GM15510 (cell line): ENCODE measurements around the gene OBSCN.

Experiments
- POLR2A ChIP-seq: IDR thresholded peaks from 3 replicates; pipeline ENCODE4 v1.6.1; 2011; ENCODE audit warnings: borderline replicate concordance; ENCODE audit not compliant: insufficient read length; ENCODE audit errors: extremely low read depth

Gene OBSCN

DNA sequence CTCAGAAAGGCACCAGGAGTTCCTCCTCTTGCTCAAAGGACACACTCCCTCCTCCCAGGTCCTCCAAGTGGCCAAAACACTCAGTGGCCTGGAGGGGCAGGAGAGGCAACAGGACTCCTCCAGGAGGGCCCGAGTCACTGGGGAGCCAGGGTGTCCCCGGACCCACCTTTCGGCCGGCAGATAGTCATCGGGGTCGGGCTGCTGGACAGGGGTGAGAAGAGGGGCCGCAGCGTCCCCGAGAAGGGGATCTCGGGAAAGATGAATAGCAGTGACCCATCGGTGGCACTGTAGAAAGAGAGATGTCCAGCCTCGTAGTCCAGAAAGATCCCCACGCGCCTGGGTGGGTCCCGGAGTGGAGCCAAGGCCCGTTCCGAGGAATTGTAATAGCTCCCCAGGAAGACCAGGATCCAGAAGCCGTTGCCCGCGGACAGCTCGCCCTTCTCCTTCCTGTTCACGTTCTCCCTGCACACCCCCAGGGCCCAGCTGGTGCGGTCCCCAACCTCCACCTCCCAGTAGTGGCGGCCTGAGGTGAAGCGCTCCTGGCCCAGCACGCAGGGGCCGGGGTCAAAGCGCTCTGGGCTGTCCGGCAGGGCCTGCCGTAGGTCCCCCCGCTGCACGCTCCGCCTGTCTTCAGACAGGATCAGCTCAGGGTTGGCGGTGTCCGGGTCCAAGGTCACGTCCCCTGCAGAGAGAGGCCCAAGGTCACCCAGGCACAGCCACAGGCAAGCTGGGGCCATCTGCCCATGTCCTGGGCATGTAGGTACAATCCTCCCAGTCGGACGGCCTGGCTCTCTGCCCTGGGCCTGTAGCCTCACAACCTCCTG lies 186.9 kb downstream of the OBSCN start:
- no peak for TF ChIP-seq POLR2A

DNA sequence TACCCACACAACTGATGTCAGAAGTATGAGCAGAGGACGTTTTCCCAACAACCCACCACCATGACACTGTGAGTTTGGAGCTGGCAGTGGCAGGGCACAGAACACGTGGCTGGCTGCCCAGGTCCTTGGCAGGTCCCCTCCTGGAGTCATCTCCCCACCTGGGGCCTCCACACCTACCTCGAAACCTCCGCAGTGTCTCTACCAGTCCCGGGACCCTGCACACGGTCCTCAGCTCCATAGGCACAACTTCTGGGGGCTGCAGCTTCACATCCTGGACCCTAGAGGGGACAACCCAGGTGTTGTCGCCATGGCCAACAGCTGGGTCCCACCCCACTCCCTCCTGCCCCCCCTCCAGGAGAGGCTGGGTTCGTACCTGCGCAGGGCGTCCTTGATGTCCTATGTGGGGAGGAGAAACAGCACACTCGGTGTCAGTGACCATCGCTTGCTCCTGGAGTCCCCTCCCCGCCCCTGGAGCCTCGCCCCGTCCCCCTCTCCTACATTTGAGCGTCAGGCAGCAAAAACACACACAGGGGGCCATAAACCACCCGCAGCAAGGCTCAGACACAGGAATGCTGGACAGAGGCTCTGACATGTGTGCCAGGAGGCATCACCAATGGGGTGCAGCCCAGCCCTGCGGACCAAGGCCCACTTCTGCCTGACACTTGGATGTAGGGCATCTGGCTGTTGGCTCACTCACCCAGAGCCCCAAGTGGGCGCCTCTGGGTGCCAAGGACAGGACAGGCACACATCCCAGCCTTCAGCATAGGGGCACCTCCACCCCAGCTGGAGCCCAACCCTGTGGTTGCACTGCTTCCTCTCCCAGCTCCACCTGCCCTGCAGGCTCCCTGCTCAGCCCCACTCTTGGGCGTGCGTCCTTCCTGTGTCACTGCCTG lies 189.2 kb downstream of the OBSCN start:
- no peak for TF ChIP-seq POLR2A

DNA sequence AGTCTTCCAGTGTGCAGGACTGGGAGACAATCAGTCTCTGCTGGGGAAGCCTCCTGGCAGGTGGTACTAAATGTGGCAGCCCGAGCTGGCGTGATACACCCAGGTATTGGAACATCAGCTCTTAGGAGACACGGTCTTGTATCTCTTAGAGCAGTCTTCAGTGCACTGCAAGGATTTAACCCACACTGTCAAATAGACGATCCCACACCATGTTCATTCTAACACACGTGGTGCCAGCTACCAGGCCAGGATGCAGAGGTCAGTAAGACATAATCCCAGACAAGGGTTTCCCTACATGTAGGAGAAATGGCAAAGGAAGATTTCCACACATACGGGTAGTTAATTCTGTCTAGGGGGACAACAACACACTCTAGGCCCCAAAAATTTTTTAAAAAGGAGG lies 190.1 kb downstream of the OBSCN start:
- TF ChIP-seq POLR2A, result no peak

DNA sequence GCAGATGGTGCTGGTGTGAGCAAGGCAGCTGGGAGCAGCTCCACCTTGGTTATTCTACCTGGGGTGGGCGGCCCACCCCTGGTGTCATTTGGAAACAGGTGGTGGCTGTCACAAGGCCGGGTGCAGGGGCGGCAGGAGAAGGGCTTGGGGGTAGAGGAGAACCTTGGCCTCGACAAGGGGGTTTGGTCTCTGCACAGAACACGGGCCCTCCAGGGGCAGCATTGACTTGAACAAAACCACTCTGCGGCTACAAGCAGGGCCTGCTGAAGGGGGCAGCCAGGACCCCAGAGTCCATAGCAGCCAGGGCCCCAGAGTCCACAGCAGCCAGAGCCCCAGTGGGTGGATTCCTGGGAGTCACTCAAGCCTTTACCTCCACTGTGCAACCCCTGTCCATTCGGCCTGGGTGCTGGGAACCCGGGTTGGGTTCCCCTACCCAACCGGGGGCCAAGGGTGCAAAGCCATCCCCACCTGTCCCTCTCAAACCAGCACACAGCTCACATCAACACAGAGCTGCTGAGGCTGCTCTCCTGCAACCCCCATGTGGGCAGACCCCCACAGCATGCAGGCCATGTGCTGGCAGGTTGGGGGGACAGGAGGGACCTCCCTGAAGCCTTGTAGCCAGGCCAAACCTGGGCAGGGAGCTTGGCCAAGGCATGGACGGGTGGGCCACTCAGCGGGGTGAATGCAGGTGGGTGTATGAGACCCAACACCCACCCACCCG lies 191.1 kb downstream of the OBSCN start:
- no peak for TF ChIP-seq POLR2A

DNA sequence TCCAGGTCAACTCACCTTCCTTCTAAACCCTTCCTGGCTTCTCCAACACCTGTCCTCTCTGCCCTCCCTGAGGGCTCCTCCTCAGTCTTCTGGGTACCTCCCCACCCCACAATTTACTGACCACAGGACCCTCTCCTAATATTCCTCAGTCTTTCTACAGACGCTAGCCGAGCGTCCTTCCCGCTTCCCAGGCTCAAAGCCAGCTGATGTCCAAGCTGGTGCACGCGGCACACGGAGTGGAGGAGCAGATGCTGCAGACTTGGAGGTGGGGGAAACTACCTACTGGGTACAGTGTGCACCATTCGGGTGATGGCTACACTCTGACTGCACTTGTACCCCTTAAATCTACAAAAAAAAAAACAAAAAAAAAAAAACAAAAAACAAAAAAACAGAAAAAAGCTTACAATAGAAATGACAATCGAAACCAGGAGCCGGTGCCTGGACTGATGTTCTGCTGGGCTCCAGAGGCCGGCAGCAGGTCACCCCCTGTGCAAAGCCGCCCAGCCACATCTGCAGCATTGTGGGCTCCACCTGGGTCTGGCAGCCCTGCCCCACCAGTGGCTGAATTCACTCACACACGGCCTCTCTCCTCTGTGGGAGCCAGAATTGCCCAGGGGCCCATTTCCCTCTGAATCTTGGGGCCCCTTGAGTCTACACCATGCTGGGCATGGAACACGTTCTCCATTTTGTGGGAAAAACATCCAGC lies 191.8 kb downstream of the OBSCN start:
- no peak for TF ChIP-seq POLR2A

DNA sequence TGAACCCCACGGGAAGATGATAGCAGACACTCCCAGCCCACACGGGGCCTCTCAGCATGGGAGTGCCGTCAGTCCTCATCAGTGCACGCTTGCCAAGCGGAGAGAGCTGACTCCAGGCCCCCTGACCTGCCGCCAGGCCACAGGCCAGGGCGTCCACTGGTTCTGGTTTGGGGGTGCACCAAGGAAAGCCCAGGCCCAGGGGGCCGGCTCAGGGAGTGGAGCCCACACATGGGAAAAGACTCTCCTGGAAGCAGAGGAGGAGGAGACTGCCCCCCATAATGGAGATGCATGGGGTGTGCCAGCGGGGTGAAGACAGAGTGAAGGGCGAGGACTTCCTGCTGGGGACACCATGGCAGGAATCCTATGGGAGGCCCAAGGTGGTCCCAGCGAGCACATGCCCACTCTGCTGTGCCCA lies 192.4 kb downstream of the OBSCN start:
- no peak for TF ChIP-seq POLR2A

DNA sequence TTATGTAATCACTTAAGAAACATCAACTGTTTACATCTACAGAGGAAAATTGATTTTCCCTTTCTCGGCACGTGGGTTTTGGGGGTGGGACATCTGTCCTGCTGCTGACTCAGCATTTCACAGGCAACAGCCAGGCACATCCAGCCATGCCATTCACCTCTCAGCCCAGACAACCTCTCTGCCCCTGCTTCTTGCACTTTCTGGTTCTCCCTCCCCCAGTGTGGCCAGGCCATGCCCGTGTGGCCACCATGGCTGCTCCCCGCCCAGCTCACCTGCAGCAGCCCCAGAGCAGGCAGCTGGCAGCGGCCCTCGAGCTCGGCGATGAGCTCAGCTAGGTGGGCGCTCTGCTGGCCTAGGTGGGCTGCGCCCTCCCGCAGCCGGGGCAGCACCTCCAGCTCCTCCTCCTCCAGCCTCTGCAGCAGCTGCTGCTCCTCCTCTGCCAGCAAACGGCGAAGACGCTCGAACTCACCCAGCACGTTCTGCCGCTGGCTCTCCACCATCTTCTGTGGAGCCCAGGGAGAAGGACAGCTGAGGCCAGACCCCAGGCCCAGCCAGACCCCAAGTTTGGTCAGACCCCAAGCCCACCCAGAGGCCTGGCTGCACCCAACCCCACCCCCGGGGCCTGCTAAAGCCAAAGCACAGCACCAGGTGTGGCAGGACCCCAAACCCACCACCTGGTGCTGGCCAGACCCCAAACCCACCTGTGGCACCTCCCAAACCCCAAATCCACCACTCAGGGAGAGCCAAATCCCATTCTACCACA lies 193.0 kb downstream of the OBSCN start:
- no peak for TF ChIP-seq POLR2A

DNA sequence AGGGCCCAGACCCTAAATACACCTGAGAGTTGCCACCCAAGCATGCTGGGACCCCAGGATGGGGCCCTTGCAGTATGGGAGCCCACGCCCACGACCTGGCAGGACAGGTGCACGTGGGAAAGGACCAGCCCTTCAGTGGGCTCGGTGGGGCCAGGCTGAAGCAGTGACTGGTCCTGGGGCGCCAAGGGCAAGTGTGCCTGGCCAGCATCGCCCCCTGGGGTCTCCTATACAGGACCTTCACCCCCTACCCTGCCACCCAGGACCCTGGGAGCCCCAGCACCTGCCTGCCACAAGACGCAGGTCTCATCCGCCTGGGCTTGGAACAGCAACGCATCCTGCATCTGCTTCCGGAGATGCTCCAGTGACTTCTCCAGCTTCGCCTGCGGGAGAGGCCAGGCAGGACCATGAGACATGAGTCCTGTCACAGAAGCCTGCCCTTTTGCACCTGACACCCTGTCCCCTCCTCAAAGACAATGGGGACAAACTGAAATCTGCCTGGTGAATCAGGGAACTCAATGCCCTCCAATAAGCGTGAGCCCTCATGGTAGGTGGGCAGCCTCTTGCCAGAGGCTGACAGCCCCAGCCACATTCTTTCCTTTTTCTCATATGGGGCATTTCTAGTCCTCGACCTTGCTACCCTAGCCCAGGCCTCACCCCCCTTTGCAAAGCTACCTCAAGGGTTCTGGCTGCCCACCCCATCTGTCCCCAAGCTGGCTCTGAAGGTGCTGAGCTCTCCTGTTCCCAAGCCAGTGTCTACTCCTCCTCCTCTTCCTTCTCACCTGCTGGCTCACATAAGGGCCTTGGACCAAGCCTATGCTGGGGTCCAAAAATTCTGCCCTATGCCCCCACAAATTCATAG lies 194.2 kb downstream of the OBSCN start:
- no peak for TF ChIP-seq POLR2A

DNA sequence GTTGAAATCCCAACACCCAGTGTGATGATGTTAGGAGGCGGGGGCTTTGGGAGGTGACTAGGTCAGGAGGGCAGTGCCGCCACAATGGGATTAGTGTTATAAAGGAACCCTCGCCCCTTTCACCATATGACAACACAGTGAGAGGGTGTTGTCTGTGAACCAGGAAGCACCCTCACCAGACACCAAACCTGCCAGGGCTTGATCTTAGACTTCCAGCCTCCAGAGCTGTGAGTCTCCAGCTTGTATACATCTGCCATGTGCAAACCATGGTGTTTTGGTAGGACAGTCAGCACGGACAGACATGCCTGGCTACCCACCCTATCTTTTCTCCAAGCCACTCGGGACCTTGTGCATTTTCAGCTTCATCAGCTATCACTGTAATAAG lies 194.8 kb downstream of the OBSCN start:
- TF ChIP-seq POLR2A, result no peak

DNA sequence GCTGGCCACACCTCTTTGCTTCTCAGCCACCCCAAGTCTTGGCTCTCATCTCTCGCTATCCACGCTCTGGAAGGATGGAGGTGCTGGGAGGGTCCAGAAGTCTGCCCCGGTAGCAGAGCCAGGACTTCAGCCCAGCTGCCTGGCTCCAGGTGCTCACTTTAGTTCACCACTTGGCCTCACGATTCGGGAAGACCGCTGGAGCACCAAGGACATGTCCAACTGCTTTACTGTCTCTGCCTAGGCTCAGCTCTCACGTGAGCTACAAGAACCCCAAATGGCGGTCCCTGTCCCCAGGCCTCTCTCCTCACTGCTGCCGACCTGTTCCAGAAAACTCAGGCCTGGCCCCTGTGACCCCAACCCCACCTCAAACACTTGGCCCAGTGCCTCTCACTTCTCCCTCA lies 195.4 kb downstream of the OBSCN start:
- TF ChIP-seq POLR2A, result no peak

DNA sequence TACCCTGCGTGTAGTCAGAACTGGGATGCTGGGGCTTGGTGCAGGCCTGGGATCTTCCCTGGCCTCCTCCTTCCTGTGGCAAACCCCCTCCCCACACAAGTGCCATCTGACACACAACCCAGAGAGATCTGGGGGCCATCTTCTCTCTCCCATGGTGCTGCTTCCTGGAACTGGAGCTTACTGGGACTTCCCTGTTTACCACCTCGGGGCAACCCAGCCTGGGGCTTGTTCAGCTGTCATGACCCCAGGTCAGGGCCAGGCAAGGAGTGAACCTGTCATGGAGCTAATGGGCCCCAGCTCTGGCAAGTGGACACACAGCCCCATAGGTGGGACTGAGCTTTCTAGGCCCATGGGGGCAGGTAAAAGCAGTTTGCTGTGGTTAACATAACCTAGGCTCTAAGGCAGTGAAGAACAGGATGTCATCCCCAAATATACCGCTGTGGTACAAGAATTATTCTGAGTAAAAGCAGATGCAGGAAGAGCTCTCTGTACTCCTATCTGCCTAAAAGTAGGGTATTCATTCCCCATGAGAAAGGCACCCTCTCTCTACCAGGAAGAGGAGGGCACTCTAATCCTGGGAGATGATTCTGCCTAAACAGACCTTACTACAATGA lies 196.4 kb downstream of the OBSCN start:
- TF ChIP-seq POLR2A, result no peak

DNA sequence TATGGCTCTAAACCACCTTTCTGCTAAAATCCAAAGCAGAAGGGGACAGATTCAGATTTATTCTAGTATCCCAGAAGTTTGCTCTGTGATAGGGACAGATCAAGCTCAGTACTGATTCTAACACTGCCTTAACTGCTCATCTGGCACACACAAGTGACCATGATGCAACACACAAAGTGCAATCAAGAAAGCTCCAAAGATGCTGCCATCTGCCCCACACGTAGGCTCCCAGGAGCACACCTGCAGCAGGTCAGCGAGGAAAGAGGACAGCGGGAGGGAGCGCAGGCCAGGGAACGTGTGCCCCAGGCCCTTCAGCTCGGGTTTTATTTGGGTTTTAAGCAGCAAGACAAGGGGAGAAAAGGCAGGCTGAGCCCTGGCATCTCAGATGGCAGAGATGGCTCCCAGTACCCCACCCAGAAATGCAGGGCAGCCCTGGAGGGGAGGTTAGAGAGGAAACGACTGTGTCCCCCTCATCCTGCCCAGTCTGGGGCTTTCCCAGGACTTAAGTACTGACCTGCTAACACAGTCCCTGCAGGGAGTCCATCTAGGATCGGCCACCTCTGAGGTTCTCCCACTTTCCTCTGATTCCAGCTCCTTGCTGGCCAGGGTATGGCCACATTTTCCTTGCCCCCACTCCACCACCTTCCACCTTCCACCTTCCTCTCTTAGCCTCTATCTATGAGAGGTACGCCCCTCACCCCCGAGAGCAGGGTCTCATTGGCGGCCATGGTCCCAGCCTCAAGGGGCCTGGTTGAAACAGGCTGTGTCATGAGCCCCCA lies 197.5 kb downstream of the OBSCN start:
- TF ChIP-seq POLR2A, result no peak
